HepG2 (cell line): Measurements from ENCODE around the gene TMEM232. TPM values are rescaled to one million over a fixed set of nuclear protein-coding genes. Genes with fewer than 3 reads are reported as not detected.

Experiments used
- ATAC-seq: fragments of 200-7000 bp; cut with Tn5 transposase; 3 replicates; pipeline ENCODE4 v1.9.1; 2020; ENCODE audit warnings: mild to moderate bottlenecking, moderate library complexity
- BruUV-seq: library from RNA; stranded (reverse); fragments of 400-500 nt; replicated peaks from 2 replicates; lab custom pipeline; 2021; lab: Mats Ljungman, UMichigan
- CTCF ChIA-PET: fragments of 300-600 bp; formaldehyde crosslinking; extraction: SDS; loops from one replicate; lab custom pipeline; 2021; ENCODE audit warnings: low total read pairs, inconsistent platforms, low intra/inter-chr PET ratio; lab: Yijun Ruan, JAX
- POLR2A ChIA-PET: fragments of 350-600 bp; sonication (Branson Sonifier 250); formaldehyde crosslinking; loops from one replicate; lab custom pipeline; 2020; ENCODE audit warnings: antibody characterized with exemption, inconsistent platforms; lab: Yijun Ruan, JAX
- DNase-seq: peaks from one replicate; pipeline ENCODE4 v3.0.0-alpha.2; 2015; ENCODE audit warnings: low spot score
- FAIRE-seq: peaks from 3 replicates; lab custom pipeline; 2011; peaks lifted over from hg19 to GRCh38; lab: Jason Lieb, UNC
- H2AFZ ChIP-seq: one replicate; pipeline ENCODE4 v1.6.1; 2011; ENCODE audit warnings: low read length, inconsistent platforms
- H3K27ac ChIP-seq: fragments of 300-600 bp; 3 replicates; pipeline ENCODE4 v1.8.0; 2011; ENCODE audit warnings: mixed run types, mild to moderate bottlenecking, mixed read lengths, low read length, inconsistent platforms; ENCODE audit not compliant: insufficient read depth; ENCODE audit errors: extremely low read length
- H3K27me3 ChIP-seq, 2 experiments: fragments of 200-600 bp in 1 of 2; 2 replicates in 1 of 2; 3 replicates in 1 of 2; pipeline versions ENCODE4 v1.6.0 to v1.8.0; 2011; ENCODE audit warnings: low read length in 2 of 2, mild to moderate bottlenecking in 2 of 2, moderate library complexity in 2 of 2, inconsistent platforms in 1 of 2; ENCODE audit not compliant: insufficient read depth in 2 of 2, control insufficient read depth in 1 of 2
- H3K36me3 ChIP-seq, 2 experiments: fragments of 200-600 bp in 1 of 2; replicated peaks in 1 of 2; 2 replicates in 1 of 2; 3 replicates in 1 of 2; pipeline versions ENCODE4 v1.5.1 to v1.8.0; 2011; ENCODE audit warnings: low read length in 2 of 2, inconsistent platforms in 1 of 2; ENCODE audit not compliant: insufficient read depth in 2 of 2, control insufficient read depth in 1 of 2
- H3K4me1 ChIP-seq: 2 replicates; pipeline ENCODE4 v1.5.1; 2012; ENCODE audit warnings: low read length, inconsistent platforms; ENCODE audit not compliant: insufficient read depth
- H3K4me2 ChIP-seq: 2 replicates; pipeline ENCODE4 v1.6.0; 2011; ENCODE audit warnings: low read depth, low read length, inconsistent platforms
- H3K4me3 ChIP-seq, 3 experiments: fragments of 200-600 bp in 1 of 3; sonication (generic), shearing (Covaris generic) in 1 of 3; replicated peaks in 1 of 3; 2 replicates each; pipeline ENCODE4 v1.5.1; 2011 to 2016; ENCODE audit warnings: low read length in 3 of 3, inconsistent platforms in 2 of 3, low read depth in 2 of 3, mild to moderate bottlenecking in 2 of 3, control low read depth in 1 of 3, mixed read lengths in 1 of 3; ENCODE audit not compliant: insufficient read depth in 1 of 3
- H3K79me2 ChIP-seq: one replicate; pipeline ENCODE4 v1.6.1; 2011; ENCODE audit warnings: low read length, inconsistent platforms; ENCODE audit not compliant: insufficient read depth
- H3K9ac ChIP-seq: 2 replicates; pipeline ENCODE4 v1.6.0; 2011; ENCODE audit warnings: mild to moderate bottlenecking, low read depth, low read length, inconsistent platforms; ENCODE audit not compliant: insufficient read depth
- H3K9me3 ChIP-seq: 2 replicates; pipeline ENCODE4 v1.5.1; 2012; ENCODE audit warnings: mild to moderate bottlenecking, low read length
- H4K20me1 ChIP-seq: 2 replicates; pipeline ENCODE4 v1.6.0; 2011; ENCODE audit warnings: inconsistent platforms, mild to moderate bottlenecking, low read length, moderate library complexity; ENCODE audit not compliant: insufficient read depth
- CBX2 ChIP-seq, 2 experiments: fragments of 200-600 bp in 1 of 2; sonication (generic); formaldehyde crosslinking in 1 of 2; IDR thresholded peaks; 2 replicates each; pipeline versions ENCODE4 v1.7.0 to v1.8.1; 2018 to 2022; ENCODE audit warnings: low read depth in 2 of 2, low read length in 1 of 2, mild to moderate bottlenecking in 1 of 2, missing genetic modification reagents in 1 of 2
- DDIT3 ChIP-seq: sonication (generic); formaldehyde crosslinking; IDR thresholded peaks from 2 replicates; pipeline ENCODE4 v1.4.0; 2020; ENCODE audit warnings: mild to moderate bottlenecking, missing genetic modification reagents
- ESRRA ChIP-seq: sonication (generic); formaldehyde crosslinking; IDR thresholded peaks from 2 replicates; pipeline ENCODE4 v1.5.1; 2020; ENCODE audit warnings: mild to moderate bottlenecking, low read depth, missing genetic modification reagents
- LBX2 ChIP-seq: sonication (generic); formaldehyde crosslinking; IDR thresholded peaks from 2 replicates; pipeline ENCODE4 v1.5.0; 2020; ENCODE audit warnings: missing genetic modification reagents, mild to moderate bottlenecking, borderline replicate concordance
- PHB2 ChIP-seq: fragments of 450-650 bp; IDR thresholded peaks from 2 replicates; pipeline ENCODE4 v1.6.1; 2018; ENCODE audit not compliant: partially characterized antibody
- SOX6 ChIP-seq, 2 experiments: fragments of 450-650 bp in 1 of 2; sonication (generic) in 1 of 2; formaldehyde crosslinking in 1 of 2; IDR thresholded peaks; 2 replicates each; pipeline versions ENCODE4 v1.4.0 to v1.6.1; 2017 to 2020; ENCODE audit warnings: antibody characterized with exemption in 1 of 2, mild to moderate bottlenecking in 1 of 2, missing genetic modification reagents in 1 of 2
- TAF15 ChIP-seq: fragments of 200-400 bp; formaldehyde crosslinking; IDR thresholded peaks from one replicate; pipeline ENCODE4 v1.6.1; 2018; ENCODE audit warnings: mild to moderate bottlenecking, low read depth, low read length; ENCODE audit not compliant: poor library complexity, severe bottlenecking
- TFDP2 ChIP-seq: sonication (generic); formaldehyde crosslinking; IDR thresholded peaks from 2 replicates; pipeline ENCODE4 v1.4.0; 2020; ENCODE audit warnings: missing genetic modification reagents
- ZNF180 ChIP-seq: sonication (generic); formaldehyde crosslinking; IDR thresholded peaks from 2 replicates; pipeline ENCODE4 v1.4.0; 2020; ENCODE audit warnings: low read depth, missing genetic modification reagents, borderline replicate concordance
- ZNF224 ChIP-seq: sonication (generic); formaldehyde crosslinking; IDR thresholded peaks from 2 replicates; pipeline ENCODE4 v1.5.0; 2020; ENCODE audit warnings: mild to moderate bottlenecking, missing genetic modification reagents
- ZNF343 ChIP-seq: sonication (generic); formaldehyde crosslinking; IDR thresholded peaks from 2 replicates; pipeline ENCODE4 v1.4.0; 2020; ENCODE audit warnings: mild to moderate bottlenecking, missing genetic modification reagents
- ZNF350 ChIP-seq: sonication (generic); formaldehyde crosslinking; IDR thresholded peaks from 2 replicates; pipeline ENCODE4 v1.4.0; 2020; ENCODE audit warnings: mild to moderate bottlenecking, low read depth, missing genetic modification reagents, borderline replicate concordance
- ZNF646 ChIP-seq: sonication (generic); formaldehyde crosslinking; IDR thresholded peaks from 2 replicates; pipeline ENCODE4 v1.9.0; 2021; ENCODE audit warnings: mild to moderate bottlenecking, missing genetic modification reagents
- ZNF782 ChIP-seq: sonication (generic); formaldehyde crosslinking; IDR thresholded peaks from 2 replicates; pipeline ENCODE4 v1.4.0; 2020; ENCODE audit warnings: missing genetic modification reagents, mild to moderate bottlenecking, borderline replicate concordance
- WGBS: methylation state at CpG from one replicate; pipeline ENCODE4 v1.1.6; 2017; ENCODE audit warnings: low lambda C conversion rate; 5-methylcytosine and 5-hydroxymethylcytosine counted together
- in situ Hi-C: cut with HindIII; loops from 2 replicates; pipeline ENCODE4 v1.10.0; 2017; ENCODE audit warnings: low pct_unique_long_range_greater_than_20kb; ENCODE audit not compliant: extremely low pct_ligation_motif_present
- intact Hi-C: fragments of 100-400 bp; cut with micrococcal nuclease; formaldehyde crosslinking; loops from one replicate; pipeline ENCODE4 v1.10.0; 2022; ENCODE audit not compliant: unreplicated experiment
- polyA plus RNA-seq, 8 experiments: library from polyadenylated mRNA; depleted of rRNA in 3 of 8; stranded (reverse) in 7 of 8; unstranded in 1 of 8; fragments of >200 nt; fragmentation: Illumina TruSeq in 4 of 8; extraction: Trizol in 4 of 8; gene quantifications; 2 replicates each; pipeline versions ENCODE4 v1.2.1 to v1.2.3, GENCODE V29; 2011 to 2016; ENCODE audit warnings: low read depth in 4 of 8, missing spikeins in 1 of 8, mixed read lengths in 1 of 8; ENCODE audit not compliant: insufficient read depth in 1 of 8
- total RNA-seq, 5 experiments: library from RNA; depleted of rRNA; stranded (reverse); fragments of >200 nt; fragmentation: Illumina TruSeq; extraction: Trizol; gene quantifications; 2 replicates each; pipeline ENCODE4 v1.2.3, GENCODE V29; 2016; ENCODE audit warnings: low read depth in 1 of 5

TMEM232 gene
- total and polyA plus RNA-seq, 2 of the 13 experiments (the other 11 are each of a cell fraction or from before 2014, with no cell fraction given): 0.29 to 0.71 TPM

GRCh38 chr5:110630350-110630749 lies 96.1 kb downstream of the TMEM232 start:
- H4K20me1 ChIP-seq: no peaks in the 10 kb centered on the region
- no peak for TF ChIP-seq CBX2 (IDR thresholded peaks at IDR 0.05; ENCODE audit: low read depth, low read length)
- TF ChIP-seq CBX2 (CRISPR knock-in tag; IDR thresholded peaks at IDR 0.05; ENCODE audit: low read depth): no peak
- no peak for TF ChIP-seq ZNF343
- no peak for TF ChIP-seq ZNF180 (CRISPR knock-in tag)
- no peak for TF ChIP-seq ZNF224 (CRISPR knock-in tag)
- TF ChIP-seq PHB2: no peak
- TF ChIP-seq ESRRA (CRISPR knock-in tag): no peak
- TF ChIP-seq TFDP2 (CRISPR knock-in tag): no peak
- no peak for TF ChIP-seq LBX2 (CRISPR knock-in tag)
- no peak for TF ChIP-seq ZNF646 (CRISPR knock-in tag)
- TF ChIP-seq SOX6 (IDR thresholded peaks at IDR 0.05): no peak
- TF ChIP-seq SOX6 (CRISPR knock-in tag; IDR thresholded peaks at IDR 0.05): no peak
- TF ChIP-seq DDIT3 (CRISPR knock-in tag): no peak
- TF ChIP-seq TAF15: no peak
- no peak for TF ChIP-seq ZNF350 (CRISPR knock-in tag)
- TF ChIP-seq ZNF782 (CRISPR knock-in tag): no peak
- TF ChIP-seq, all 625 proteins: peak for 0
- no peak for FAIRE-seq
- WGBS: 21% methylated on average over 4 of the region's 4 CpGs
- H3K36me3 ChIP-seq: no peaks in the 10 kb centered on the region
- no TSS peak for BruUV-seq
- ChIA-PET CTCF (no interaction called here), POLR2A (no interaction called here)
- DNase-seq: no peak
- no peaks in the 10 kb centered on the region for H3K27me3 ChIP-seq
- H3K4me1 ChIP-seq: no peaks in the 10 kb centered on the region
- no peak overlapping the region for H2AFZ ChIP-seq
- no peak overlapping the region for H3K9ac ChIP-seq
- no peak overlapping the region for H3K4me2 ChIP-seq
- intact Hi-C loops (no loop called here), in situ Hi-C loops (no loop called here)
- no peaks in the 10 kb centered on the region for H3K9me3 ChIP-seq
- H3K4me3 ChIP-seq: no peak overlapping the region
- H3K27ac ChIP-seq: no peak overlapping the region
- ATAC-seq: no peak
- H3K79me2 ChIP-seq: no peaks in the 10 kb centered on the region
